NCI-H2029 treated with DMSO at 0.1 percent for 48 hours (cell line): ENCODE measurements around the gene ARMC9.
"Not testable (repeated sequence)": the region's sequence is repeated elsewhere in the genome, so short reads cannot be mapped to it uniquely, and the experiment has no call there.

Source experiments
- DNase-seq: peaks from one replicate; lab custom pipeline; 2025; lab: John Stamatoyannopoulos, UW

The ARMC9 gene

GRCh38 chr2:231342061-231342711 lies 143.8 kb downstream of the ARMC9 start:
- no peak for DNase-seq

GRCh38 chr2:231343006-231343710 lies 144.7 kb downstream of the ARMC9 start:
- DNase-seq = no peak

GRCh38 chr2:231343988-231344387 lies 145.6 kb downstream of the ARMC9 start:
- DNase-seq = peak; percentile 4

GRCh38 chr2:231344851-231345250 lies 146.4 kb downstream of the ARMC9 start:
- DNase-seq = no peak

- no peak for DNase-seq
These were observed 148.7 kb downstream of the ARMC9 start for GRCh38 chr2:231347081-231347480.

GRCh38 chr2:231347638-231348037 lies 149.2 kb downstream of the ARMC9 start:
- no peak for DNase-seq

- DNase-seq = no peak
These were observed 149.7 kb downstream of the ARMC9 start for GRCh38 chr2:231348173-231348572.

GRCh38 chr2:231348704-231349373 lies 150.4 kb downstream of the ARMC9 start:
- no peak for DNase-seq

- not testable (repeated sequence) for DNase-seq
These were observed 150.9 kb downstream of the ARMC9 start for GRCh38 chr2:231349374-231349735.

- no peak for DNase-seq
These were observed 153.2 kb downstream of the ARMC9 start for GRCh38 chr2:231351648-231352047.

GRCh38 chr2:231353469-231353868 lies 155.0 kb downstream of the ARMC9 start:
- no peak for DNase-seq

- no peak for DNase-seq
These were observed 157.4 kb downstream of the ARMC9 start for GRCh38 chr2:231355508-231356465.

GRCh38 chr2:231356466-231356844 lies 158.0 kb downstream of the ARMC9 start:
- DNase-seq = no peak

- no peak for DNase-seq
These were observed 158.6 kb downstream of the ARMC9 start for GRCh38 chr2:231357048-231357447.

- DNase-seq = no peak
These were observed 159.5 kb downstream of the ARMC9 start for GRCh38 chr2:231357931-231358330.

GRCh38 chr2:231359441-231359840 lies 161.0 kb downstream of the ARMC9 start:
- no peak for DNase-seq

GRCh38 chr2:231359948-231360347 lies 161.5 kb downstream of the ARMC9 start:
- no peak for DNase-seq

GRCh38 chr2:231360401-231360800 lies 162.0 kb downstream of the ARMC9 start:
- DNase-seq = no peak

GRCh38 chr2:231360881-231361371 lies 162.5 kb downstream of the ARMC9 start:
- DNase-seq = no peak

GRCh38 chr2:231361701-231362554 lies 163.5 kb downstream of the ARMC9 start:
- no peak for DNase-seq
